ENCODE measurements around the gene CHPF2.

CHPF2 gene

DNA sequence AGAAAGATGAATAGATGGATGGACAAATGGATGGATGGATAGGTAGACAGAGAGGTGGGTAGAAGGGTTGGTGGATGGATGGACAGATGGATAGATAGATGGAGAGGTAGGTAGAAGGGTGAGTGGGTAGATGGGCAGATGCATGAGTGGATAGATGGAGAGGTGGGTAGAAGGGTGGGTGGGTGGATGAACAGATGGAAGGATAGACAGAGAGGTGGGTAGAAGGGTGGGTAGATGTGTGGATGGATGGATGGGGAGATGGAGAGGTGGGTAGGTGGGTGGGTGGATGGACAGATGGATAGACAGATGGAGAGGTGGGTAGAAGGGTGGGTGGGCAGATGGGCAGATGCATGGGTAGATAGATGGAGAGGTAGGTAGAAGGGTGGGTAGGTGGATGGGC lies 34.4 kb upstream of the CHPF2 start:
- no peak for DNase-seq (ENCODE audit: low read depth)
- no peak overlapping the region for H3K4me3 ChIP-seq (ENCODE audit: low read depth, low read length)
- TF ChIP-seq CTCF (IDR thresholded peaks at IDR 0.05; ENCODE audit: low read depth, low read length, missing control alignments): no peak

DNA sequence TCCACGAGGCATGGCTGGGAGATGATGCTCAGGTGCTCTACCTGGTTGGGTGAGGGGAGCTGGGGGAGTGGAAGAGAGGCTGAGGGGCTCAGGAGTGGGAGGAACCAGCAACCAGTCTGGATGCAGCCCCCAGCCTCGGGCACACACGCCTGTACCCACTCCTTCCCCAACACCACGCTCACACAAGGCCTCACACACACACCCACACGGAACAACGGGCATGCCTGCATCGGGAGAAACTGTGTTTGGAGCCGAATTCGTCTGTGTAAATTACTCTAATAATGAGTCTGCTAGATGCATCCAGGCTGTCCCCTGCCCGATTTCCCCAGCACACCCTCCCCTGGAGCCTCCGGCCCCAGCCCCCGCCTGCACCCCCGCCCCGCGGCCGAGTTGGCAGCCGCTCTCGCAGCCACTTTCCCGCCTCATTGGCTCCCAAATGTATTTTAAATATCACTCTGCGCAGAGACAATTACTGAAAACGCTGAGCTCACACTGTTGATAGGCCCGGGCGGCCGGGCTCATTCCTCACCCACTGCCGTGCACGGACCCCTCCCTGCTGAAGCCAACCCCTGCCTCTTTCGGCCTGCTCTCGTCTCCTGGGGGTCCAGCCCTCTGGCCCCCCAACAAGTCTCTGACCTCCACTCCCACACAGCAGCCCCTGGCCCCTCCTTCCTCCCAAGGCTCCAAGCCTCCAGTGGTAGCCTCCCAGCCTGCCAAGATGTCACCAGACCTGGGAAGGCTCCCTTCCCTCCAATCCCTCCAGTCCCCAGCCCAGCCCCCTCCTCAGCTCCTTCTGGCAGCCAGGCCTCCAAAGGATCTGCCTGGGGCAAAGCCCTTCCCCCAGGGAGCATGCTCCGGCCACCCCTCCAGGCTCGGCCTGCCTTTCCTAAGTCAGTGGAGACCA lies 33.1 kb upstream of the CHPF2 start:
- no peak overlapping the region for H3K4me3 ChIP-seq (ENCODE audit: low read depth, low read length)
- no peak for DNase-seq (ENCODE audit: low read depth)
- no peak for TF ChIP-seq CTCF (IDR thresholded peaks at IDR 0.05; ENCODE audit: low read depth, low read length, missing control alignments)

GRCh38 chr7:151201344-151201743 lies 30.9 kb upstream of the CHPF2 start:
- H3K4me3 ChIP-seq (ENCODE audit: low read depth, low read length): no peak overlapping the region
- no peak for TF ChIP-seq CTCF (IDR thresholded peaks at IDR 0.05; ENCODE audit: low read depth, low read length, missing control alignments)
- no peak for DNase-seq (ENCODE audit: low read depth)

DNA sequence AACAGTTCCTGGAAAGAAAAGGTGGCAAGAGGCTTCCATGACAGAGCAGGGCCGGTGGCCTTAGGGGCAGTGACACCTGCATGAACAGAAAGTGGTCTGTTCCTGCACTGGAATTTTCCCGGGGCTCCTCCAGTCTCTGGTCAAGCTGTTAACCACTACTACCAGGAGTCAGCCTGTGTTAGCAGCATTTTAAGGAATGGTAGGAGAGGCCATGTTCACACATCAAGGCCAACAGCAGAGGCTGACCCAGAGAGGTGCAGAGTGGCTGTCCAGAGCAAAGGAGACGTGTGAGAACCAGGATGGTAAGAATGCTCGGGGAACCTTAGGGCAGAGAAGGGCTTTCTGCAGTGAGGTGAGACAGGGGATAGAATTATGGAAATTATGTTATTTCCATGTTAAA lies 30.5 kb upstream of the CHPF2 start:
- DNase-seq (ENCODE audit: low read depth): no peak
- no peak overlapping the region for H3K4me3 ChIP-seq (ENCODE audit: low read depth, low read length)
- TF ChIP-seq CTCF (IDR thresholded peaks at IDR 0.05; ENCODE audit: low read depth, low read length, missing control alignments): no peak

- TF ChIP-seq CTCF (IDR thresholded peaks at IDR 0.05; ENCODE audit: low read depth, low read length, missing control alignments): no peak
- H3K4me3 ChIP-seq (ENCODE audit: low read depth, low read length): no peak overlapping the region
- DNase-seq (ENCODE audit: low read depth): no peak
Measured at GRCh38 chr7:151202836-151203235, 29.4 kb upstream of the CHPF2 start.

GRCh38 chr7:151204383-151205032 lies 27.8 kb upstream of the CHPF2 start:
- DNase-seq (ENCODE audit: low read depth): no peak
- TF ChIP-seq CTCF (IDR thresholded peaks at IDR 0.05; ENCODE audit: low read depth, low read length, missing control alignments): no peak
- no peak overlapping the region for H3K4me3 ChIP-seq (ENCODE audit: low read depth, low read length)
